ENCODE data around the gene PTPA. TPM values are rescaled to one million over a fixed set of nuclear protein-coding genes. Genes with fewer than 3 reads are reported as not detected.

PTPA gene
- total RNA-seq, 2 experiments from 2014 or later: 83.0 to 94.5 TPM

- Mint-ChIP-seq H3K27ac (no peak overlapping the region), H3K4me3 (no peak overlapping the region), H3K4me1 (ENCODE audit: low read depth) (peaks cover 19% of the 10 kb centered on the region), H3K36me3 (ENCODE audit: low read depth) (peaks cover 8% of the 10 kb centered on the region), H3K27me3 (ENCODE audit: low read depth) (no peaks in the 10 kb centered on the region), H3K9me3 (no peaks in the 10 kb centered on the region)
- CTCF ChIA-PET: interaction anchor here (0.7 kb wide), 1 partner anchor 115 kb away, joined by 4 read pairs; no protein-coding TSS in a partner anchor
- intact Hi-C loops (cut with micrococcal nuclease): loop anchor here (10.0 kb wide), 1 partner anchor 189 kb away; no protein-coding TSS in a partner anchor
- no peak for DNase-seq
Measured at GRCh38 chr9:129135476-129135875, 24.3 kb downstream of the PTPA start.

GRCh38 chr9:129136446-129137035, 25.3 kb downstream of the PTPA start:
- intact Hi-C loops (cut with micrococcal nuclease): loop anchor here (10.0 kb wide), 1 partner anchor 188 kb away; no protein-coding TSS in a partner anchor
- no peak overlapping the region for H3K27ac Mint-ChIP-seq
- CTCF ChIA-PET: interaction anchor here (0.8 to 3.3 kb wide), 2 partner anchors 475 to 488 kb away, joined by 4 to 19 read pairs; no protein-coding TSS in a partner anchor
- H3K4me1 Mint-ChIP-seq (ENCODE audit: low read depth): peaks cover 27% of the 10 kb centered on the region
- no peak overlapping the region for H3K4me3 Mint-ChIP-seq
- H3K27me3 Mint-ChIP-seq (ENCODE audit: low read depth): no peaks in the 10 kb centered on the region
- DNase-seq: no peak
- peaks cover 6% of the 10 kb centered on the region for H3K36me3 Mint-ChIP-seq (ENCODE audit: low read depth)
- H3K9me3 Mint-ChIP-seq: no peaks in the 10 kb centered on the region

GRCh38 chr9:129137292-129138143, 26.3 kb downstream of the PTPA start:
- intact Hi-C loops (cut with micrococcal nuclease): loop anchor here (10.0 kb wide), 1 partner anchor 187 kb away; no protein-coding TSS in a partner anchor
- H3K4me1 Mint-ChIP-seq (ENCODE audit: low read depth): peaks cover 27% of the 10 kb centered on the region
- peaks cover 3% of the 10 kb centered on the region for H3K36me3 Mint-ChIP-seq (ENCODE audit: low read depth)
- no peak overlapping the region for H3K4me3 Mint-ChIP-seq
- H3K9me3 Mint-ChIP-seq: no peaks in the 10 kb centered on the region
- CTCF ChIA-PET: interaction anchor here (0.8 to 3.3 kb wide), 6 partner anchors 8 to 487 kb away, joined by 3 to 20 read pairs (median 10); no protein-coding TSS in a partner anchor
- H3K27ac Mint-ChIP-seq: peak overlapping the region; percentile 54
- no peak for DNase-seq
- H3K27me3 Mint-ChIP-seq (ENCODE audit: low read depth): no peaks in the 10 kb centered on the region

- Mint-ChIP-seq H3K27ac (no peak overlapping the region), H3K27me3 (ENCODE audit: low read depth) (no peaks in the 10 kb centered on the region), H3K4me3 (no peak overlapping the region), H3K36me3 (ENCODE audit: low read depth) (peaks cover 7% of the 10 kb centered on the region), H3K9me3 (no peaks in the 10 kb centered on the region), H3K4me1 (ENCODE audit: low read depth) (peaks cover 33% of the 10 kb centered on the region)
- intact Hi-C loops (cut with micrococcal nuclease): loop anchor here (10.0 kb wide), 1 partner anchor 187 kb away; no protein-coding TSS in a partner anchor
- CTCF ChIA-PET: interaction anchor here (0.8 to 3.3 kb wide), 9 partner anchors 9 to 486 kb away, joined by 3 to 20 read pairs (median 4); no protein-coding TSS in a partner anchor
- DNase-seq: no peak
Measured at GRCh38 chr9:129138144-129138462, 26.9 kb downstream of the PTPA start.

GRCh38 chr9:129138476-129139232, 27.4 kb downstream of the PTPA start:
- peaks cover 10% of the 10 kb centered on the region for H3K36me3 Mint-ChIP-seq (ENCODE audit: low read depth)
- CTCF ChIA-PET: interaction anchor here (0.6 to 3.3 kb wide), 20 partner anchors 9 to 486 kb away, joined by 3 to 25 read pairs (median 4); no protein-coding TSS in a partner anchor
- peak overlapping the region; percentile 97 for H3K27ac Mint-ChIP-seq
- peak overlapping the region; percentile 72 for H3K4me3 Mint-ChIP-seq
- H3K4me1 Mint-ChIP-seq (ENCODE audit: low read depth): peaks cover 34% of the 10 kb centered on the region
- no peaks in the 10 kb centered on the region for H3K27me3 Mint-ChIP-seq (ENCODE audit: low read depth)
- intact Hi-C loops (cut with micrococcal nuclease): loop anchor here (1.0 to 10.0 kb wide), 3 partner anchors 38 to 473 kb away; no protein-coding TSS in a partner anchor
- H3K9me3 Mint-ChIP-seq: no peaks in the 10 kb centered on the region
- no peak for DNase-seq

- peaks cover 34% of the 10 kb centered on the region for H3K4me1 Mint-ChIP-seq (ENCODE audit: low read depth)
- intact Hi-C loops (cut with micrococcal nuclease): loop anchor here (1.0 to 10.0 kb wide), 3 partner anchors 37 to 472 kb away; no protein-coding TSS in a partner anchor
- H3K36me3 Mint-ChIP-seq (ENCODE audit: low read depth): peaks cover 15% of the 10 kb centered on the region
- no peaks in the 10 kb centered on the region for H3K27me3 Mint-ChIP-seq (ENCODE audit: low read depth)
- CTCF ChIA-PET: interaction anchor here (0.6 to 3.3 kb wide), 28 partner anchors 8 to 485 kb away, joined by 3 to 25 read pairs (median 4); partner anchors contain the start of gene IER5L
- no peaks in the 10 kb centered on the region for H3K9me3 Mint-ChIP-seq
- peak; percentile 88 for DNase-seq
- H3K4me3 Mint-ChIP-seq: peak overlapping the region; percentile 72
- peak overlapping the region; percentile 97 for H3K27ac Mint-ChIP-seq
Measured at GRCh38 chr9:129139233-129139992, 28.2 kb downstream of the PTPA start.

GRCh38 chr9:129139993-129140396, 28.8 kb downstream of the PTPA start:
- CTCF ChIA-PET: interaction anchor here (0.6 to 3.0 kb wide), 18 partner anchors 9 to 485 kb away, joined by 3 to 25 read pairs (median 4); partner anchors contain the start of gene IER5L
- Mint-ChIP-seq H3K27ac (peak overlapping the region; percentile 97), H3K4me3 (peak overlapping the region; percentile 72), H3K36me3 (ENCODE audit: low read depth) (peaks cover 15% of the 10 kb centered on the region), H3K4me1 (ENCODE audit: low read depth) (peaks cover 34% of the 10 kb centered on the region), H3K27me3 (ENCODE audit: low read depth) (no peaks in the 10 kb centered on the region), H3K9me3 (no peaks in the 10 kb centered on the region)
- peak; percentile 92 for DNase-seq
- intact Hi-C loops (cut with micrococcal nuclease): loop anchor here (1.0 to 10.0 kb wide), 7 partner anchors 29 to 471 kb away; partner anchors contain the start of gene PTPA

- intact Hi-C loops (cut with micrococcal nuclease): loop anchor here (1.0 to 5.0 kb wide), 4 partner anchors 29 to 347 kb away; partner anchors contain the start of gene PTPA
- CTCF ChIA-PET: interaction anchor here (0.6 to 3.0 kb wide), 16 partner anchors 9 to 484 kb away, joined by 3 to 25 read pairs (median 4); partner anchors contain the start of gene IER5L
- H3K36me3 Mint-ChIP-seq (ENCODE audit: low read depth): peaks cover 15% of the 10 kb centered on the region
- H3K4me1 Mint-ChIP-seq (ENCODE audit: low read depth): peaks cover 34% of the 10 kb centered on the region
- DNase-seq: peak; percentile 27
- peak overlapping the region; percentile 72 for H3K4me3 Mint-ChIP-seq
- no peaks in the 10 kb centered on the region for H3K27me3 Mint-ChIP-seq (ENCODE audit: low read depth)
- peak overlapping the region; percentile 97 for H3K27ac Mint-ChIP-seq
- no peaks in the 10 kb centered on the region for H3K9me3 Mint-ChIP-seq
Measured at GRCh38 chr9:129140397-129141065, 29.3 kb downstream of the PTPA start.

GRCh38 chr9:129141066-129142041, 30.1 kb downstream of the PTPA start:
- intact Hi-C loops (cut with micrococcal nuclease): loop anchor here (2.0 to 5.0 kb wide), 2 partner anchors 241 to 346 kb away; no protein-coding TSS in a partner anchor
- DNase-seq: no peak
- H3K4me1 Mint-ChIP-seq (ENCODE audit: low read depth): peaks cover 34% of the 10 kb centered on the region

More at GRCh38 chr9:129141066-129142041, 30.1 kb downstream of the PTPA start:
- no peaks in the 10 kb centered on the region for H3K27me3 Mint-ChIP-seq (ENCODE audit: low read depth)
- H3K4me3 Mint-ChIP-seq: peak overlapping the region; percentile 72
- H3K27ac Mint-ChIP-seq: peak overlapping the region; percentile 97
- CTCF ChIA-PET: interaction anchor here (0.6 to 3.8 kb wide), 17 partner anchors 10 to 483 kb away, joined by 3 to 50 read pairs (median 7); partner anchors contain the start of genes C9orf50 and IER5L
- H3K9me3 Mint-ChIP-seq: no peaks in the 10 kb centered on the region
- peaks cover 16% of the 10 kb centered on the region for H3K36me3 Mint-ChIP-seq (ENCODE audit: low read depth)

Measured in activated naive CD4-positive, alpha-beta T cell treated with anti-CD3 and anti-CD28 coated beads for 36 hours (primary cell).